Left lobe of liver (tissue), 2 donors: Measurements from ENCODE around the gene SLC31A1. TPM values are rescaled to one million over a fixed set of nuclear protein-coding genes. Genes with fewer than 3 reads are reported as not detected.

Source experiments
- ATAC-seq: fragments of 200-7000 bp; cut with Tn5 transposase; one replicate; pipeline ENCODE4 v1.9.1; 2020; ENCODE audit warnings: mild to moderate bottlenecking, moderate library complexity
- DNase-seq: peaks from one replicate; pipeline ENCODE4 v3.0.0-alpha.2; 2020; ENCODE audit warnings: low spot score
- total RNA-seq: library from RNA; stranded (reverse); gene quantifications from one replicate; pipeline ENCODE4 v1.2.1, GENCODE V29; 2021
- donor health status: DM: no; HTN: no; CAD: no; lungs with moderate emphysema.
- donor health status: DM: no; HTN: yes; CAD: no.

SLC31A1 gene
- 74.9 TPM for total RNA-seq

- peak; percentile 99 for DNase-seq
- ATAC-seq = peak; percentile 95
Measured at GRCh38 chr9:113221003-113221799, at the start of gene SLC31A1, which contains the start of gene FKBP15. Gene SLC31A1 (plus strand): TSS chr9:113221544. CDS start chr9:113256149, 34,605 bp downstream. Gene FKBP15 (minus strand): TSS chr9:113221277. CDS start chr9:113221243, 34 bp downstream.

- DNase-seq = no peak
- ATAC-seq = no peak
Measured at GRCh38 chr9:113173341-113173740, 48.0 kb upstream of the SLC31A1 start.

- no peak for DNase-seq
- no peak for ATAC-seq
Measured at GRCh38 chr9:113176803-113177202, 44.5 kb upstream of the SLC31A1 start.

- DNase-seq = no peak
- ATAC-seq = no peak
Measured at GRCh38 chr9:113177251-113177650, 44.1 kb upstream of the SLC31A1 start.

GRCh38 chr9:113178087-113178486 is 43.3 kb upstream of the SLC31A1 start:
- no peak for ATAC-seq
- DNase-seq = no peak

GRCh38 chr9:113179839-113180238 is 41.5 kb upstream of the SLC31A1 start:
- ATAC-seq = peak; percentile 96
- DNase-seq = no peak

- DNase-seq = no peak
- ATAC-seq = no peak
Measured at GRCh38 chr9:113181165-113181564, 40.2 kb upstream of the SLC31A1 start.

GRCh38 chr9:113183956-113184488 is 37.3 kb upstream of the SLC31A1 start:
- no peak for ATAC-seq
- DNase-seq = no peak

GRCh38 chr9:113184539-113184938 is 36.8 kb upstream of the SLC31A1 start:
- no peak for ATAC-seq
- no peak for DNase-seq

GRCh38 chr9:113185271-113185670 is 36.1 kb upstream of the SLC31A1 start:
- DNase-seq (no peak), ATAC-seq (no peak)

- ATAC-seq = no peak
- no peak for DNase-seq
Measured at GRCh38 chr9:113186137-113186755, 35.1 kb upstream of the SLC31A1 start.

- ATAC-seq (peak; percentile 71), DNase-seq (no peak)
Measured at GRCh38 chr9:113187929-113188595, 33.3 kb upstream of the SLC31A1 start.

GRCh38 chr9:113192455-113192854 is 28.9 kb upstream of the SLC31A1 start:
- ATAC-seq = no peak

GRCh38 chr9:113199683-113200329 is 21.5 kb upstream of the SLC31A1 start:
- ATAC-seq (peak; percentile 99), DNase-seq (peak; percentile 58)

More at GRCh38 chr9:113192455-113192854, 28.9 kb upstream of the SLC31A1 start:
- no peak for DNase-seq

GRCh38 chr9:113205432-113205831 is 15.9 kb upstream of the SLC31A1 start:
- DNase-seq (no peak), ATAC-seq (no peak)

GRCh38 chr9:113205861-113206260 is 15.5 kb upstream of the SLC31A1 start:
- no peak for DNase-seq
- ATAC-seq = no peak

- ATAC-seq = peak; percentile 58
- DNase-seq = no peak
Measured at GRCh38 chr9:113210815-113211214, 10.5 kb upstream of the SLC31A1 start.

GRCh38 chr9:113215132-113215531 is 6.2 kb upstream of the SLC31A1 start:
- ATAC-seq (no peak), DNase-seq (no peak)

GRCh38 chr9:113216406-113216805 is 4.9 kb upstream of the SLC31A1 start:
- DNase-seq = no peak

GRCh38 chr9:113219186-113219936 is 2.0 kb upstream of the SLC31A1 start:
- DNase-seq (no peak), ATAC-seq (no peak)

More at GRCh38 chr9:113216406-113216805, 4.9 kb upstream of the SLC31A1 start:
- no peak for ATAC-seq
